ENCODE measurements around the gene GBX2.
"Not testable (repeated sequence)": the region's sequence is repeated elsewhere in the genome, so short reads cannot be mapped to it uniquely, and the experiment has no call there.

Gene GBX2

GRCh38 chr2:236155406-236155805 lies 12.8 kb downstream of the GBX2 start:
- DNase-seq, result no peak

- DNase-seq, result no peak
Observed at GRCh38 chr2:236146436-236146835, 21.8 kb downstream of the GBX2 start.

- no peak for DNase-seq
Observed at GRCh38 chr2:236143811-236144210, 24.4 kb downstream of the GBX2 start.

- not testable (repeated sequence) for DNase-seq
Observed at GRCh38 chr2:236141616-236142015, 26.6 kb downstream of the GBX2 start.

- DNase-seq, result no peak
Observed at GRCh38 chr2:236137066-236137465, 31.1 kb downstream of the GBX2 start.

- no peak for DNase-seq
Observed at GRCh38 chr2:236136538-236136937, 31.6 kb downstream of the GBX2 start.

GRCh38 chr2:236133410-236134012 lies 34.7 kb downstream of the GBX2 start:
- DNase-seq, result no peak

GRCh38 chr2:236131073-236131692 lies 37.0 kb downstream of the GBX2 start:
- DNase-seq, result no peak

GRCh38 chr2:236130349-236130998 lies 37.7 kb downstream of the GBX2 start:
- no peak for DNase-seq

GRCh38 chr2:236129935-236130334 lies 38.3 kb downstream of the GBX2 start:
- DNase-seq, result no peak

- no peak for DNase-seq
Observed at GRCh38 chr2:236128321-236128720, 39.9 kb downstream of the GBX2 start.

GRCh38 chr2:236127010-236127409 lies 41.2 kb downstream of the GBX2 start:
- no peak for DNase-seq

GRCh38 chr2:236125541-236125940 lies 42.6 kb downstream of the GBX2 start:
- no peak for DNase-seq

GRCh38 chr2:236124182-236124893 lies 43.8 kb downstream of the GBX2 start:
- no peak for DNase-seq

GRCh38 chr2:236123716-236124115 lies 44.5 kb downstream of the GBX2 start:
- DNase-seq, result no peak

- no peak for DNase-seq
Observed at GRCh38 chr2:236122236-236122635, 46.0 kb downstream of the GBX2 start.

- DNase-seq, result no peak
Observed at GRCh38 chr2:236121546-236121945, 46.6 kb downstream of the GBX2 start.

- DNase-seq, result no peak
Observed at GRCh38 chr2:236120829-236121228, 47.4 kb downstream of the GBX2 start.

- no peak for DNase-seq
Observed at GRCh38 chr2:236120141-236120601, 48.0 kb downstream of the GBX2 start.

GRCh38 chr2:236119476-236119875 lies 48.7 kb downstream of the GBX2 start:
- no peak for DNase-seq

GRCh38 chr2:236119003-236119402 lies 49.2 kb downstream of the GBX2 start:
- no peak for DNase-seq

GRCh38 chr2:236117861-236118269 lies 50.3 kb downstream of the GBX2 start:
- no peak for DNase-seq

GRCh38 chr2:236117401-236117800 lies 50.8 kb downstream of the GBX2 start:
- DNase-seq, result no peak
